Fibroblast of lung (primary cell): ENCODE results near the gene CALML4. TPM values are rescaled to one million over a fixed set of nuclear protein-coding genes. Genes with fewer than 3 reads are reported as not detected.

ENCODE experiments used
- DNase-seq, 2 donors: peaks; one replicate each; pipeline versions ENCODE4 v3.0.0 to v3.0.0-alpha.2; 2010; ENCODE audit warnings: low read depth in 2 of 2
- H2AFZ ChIP-seq: 2 replicates; pipeline ENCODE4 v1.5.1; 2012; ENCODE audit warnings: low read length, control low read depth, inconsistent platforms
- H3K27ac ChIP-seq: 2 replicates; pipeline ENCODE4 v1.5.1; 2011; ENCODE audit warnings: low read length, control low read depth; ENCODE audit not compliant: insufficient read depth
- H3K27me3 ChIP-seq: 2 replicates; pipeline ENCODE4 v1.5.1; 2011; ENCODE audit warnings: mild to moderate bottlenecking, low read length; ENCODE audit not compliant: control insufficient read depth, insufficient read depth
- H3K36me3 ChIP-seq: 2 replicates; pipeline ENCODE4 v1.5.1; 2011; ENCODE audit warnings: low read length; ENCODE audit not compliant: control insufficient read depth, insufficient read depth
- H3K4me1 ChIP-seq: 2 replicates; pipeline ENCODE4 v1.5.1; 2011; ENCODE audit warnings: low read length; ENCODE audit not compliant: control insufficient read depth, insufficient read depth; ENCODE audit errors: extremely low read depth
- H3K4me2 ChIP-seq: 2 replicates; pipeline ENCODE4 v1.5.1; 2011; ENCODE audit warnings: low read length, control low read depth; ENCODE audit not compliant: insufficient read depth; ENCODE audit errors: extremely low read depth
- H3K4me3 ChIP-seq, 4 experiments: fragments of 200-600 bp in 1 of 4; sonication (generic) in 1 of 4; replicated peaks in 1 of 4; 2 replicates each; pipeline ENCODE4 v1.5.1; 2011 to 2016; ENCODE audit warnings: low read length in 4 of 4, low read depth in 3 of 4, mild to moderate bottlenecking in 3 of 4, control low read depth in 2 of 4, inconsistent platforms in 1 of 4, mixed read lengths in 1 of 4; ENCODE audit not compliant: insufficient read depth in 1 of 4; ENCODE audit errors: control extremely low read depth in 1 of 4
- H3K79me2 ChIP-seq: 2 replicates; pipeline ENCODE4 v1.5.1; 2012; ENCODE audit warnings: mild to moderate bottlenecking, low read length, inconsistent platforms; ENCODE audit not compliant: control insufficient read depth, insufficient read depth
- H3K9ac ChIP-seq: 2 replicates; pipeline ENCODE4 v1.5.1; 2011; ENCODE audit warnings: mild to moderate bottlenecking, low read length, control low read depth; ENCODE audit not compliant: insufficient read depth
- H3K9me3 ChIP-seq: 2 replicates; pipeline ENCODE4 v1.5.1; 2012; ENCODE audit warnings: low read depth, low read length; ENCODE audit not compliant: control insufficient read depth, insufficient read depth
- H4K20me1 ChIP-seq: 2 replicates; pipeline ENCODE4 v1.5.1; 2011; ENCODE audit warnings: low read length; ENCODE audit not compliant: control insufficient read depth, insufficient read depth; ENCODE audit errors: extremely low read depth
- CTCF ChIP-seq, 2 donors: IDR thresholded peaks in 1 of 2; conservative IDR thresholded peaks in 1 of 2; 1 replicate in 1 of 2; 2 replicates in 1 of 2; pipeline ENCODE4 v1.5.1; 2011 to 2012; ENCODE audit warnings: low read length in 2 of 2, control low read depth in 1 of 2, inconsistent platforms in 1 of 2, low read depth in 1 of 2, mild to moderate bottlenecking in 1 of 2
- EZH2 ChIP-seq: IDR thresholded peaks from 2 replicates; pipeline ENCODE4 v1.5.1; 2012; ENCODE audit warnings: low read length, control low read depth, mild to moderate bottlenecking; ENCODE audit errors: missing control alignments
- polyA plus RNA-seq, 2 donors: library from polyadenylated mRNA; depleted of rRNA in 1 of 2; stranded (reverse) in 1 of 2; unstranded in 1 of 2; fragments of >200 nt; gene quantifications; 2 replicates each; pipeline ENCODE4 v1.2.1, GENCODE V29; 2011 to 2012; ENCODE audit warnings: missing spikeins in 1 of 2
- total RNA-seq: library from RNA; depleted of rRNA; stranded (reverse); fragments of >200 nt; gene quantifications from 2 replicates; pipeline ENCODE4 v1.2.1, GENCODE V29; 2014

CALML4 gene
- total and polyA plus RNA-seq, 2 donors (not counting 1 experiment from before 2014, with no cell fraction given), result 1.8 to 2.0 TPM

- Histone ChIP-seq H3K27ac (no peak overlapping the region), H2AFZ (no peak overlapping the region), H3K4me2 (no peak overlapping the region), H3K4me3 (no peak overlapping the region), H3K79me2 (no peaks in the 10 kb centered on the region), H3K27me3 (no peaks in the 10 kb centered on the region), H3K9ac (no peak overlapping the region), H3K4me1 (no peaks in the 10 kb centered on the region), H4K20me1 (no peaks in the 10 kb centered on the region), H3K36me3 (peaks cover 2% of the 10 kb centered on the region), H3K9me3 (no peaks in the 10 kb centered on the region)
- TF ChIP-seq EZH2 (no peak), CTCF (conservative IDR thresholded peaks at IDR 0.05 in 1 of 2, IDR thresholded peaks at IDR 0.05 in 1 of 2; ENCODE audit: low read depth in 1 of 2, low read length in 2 of 2) (no peak)
- no peak for DNase-seq
Observed at GRCh38 chr15:68209735-68210408, 4.7 kb upstream of the CALML4 start.

DNA sequence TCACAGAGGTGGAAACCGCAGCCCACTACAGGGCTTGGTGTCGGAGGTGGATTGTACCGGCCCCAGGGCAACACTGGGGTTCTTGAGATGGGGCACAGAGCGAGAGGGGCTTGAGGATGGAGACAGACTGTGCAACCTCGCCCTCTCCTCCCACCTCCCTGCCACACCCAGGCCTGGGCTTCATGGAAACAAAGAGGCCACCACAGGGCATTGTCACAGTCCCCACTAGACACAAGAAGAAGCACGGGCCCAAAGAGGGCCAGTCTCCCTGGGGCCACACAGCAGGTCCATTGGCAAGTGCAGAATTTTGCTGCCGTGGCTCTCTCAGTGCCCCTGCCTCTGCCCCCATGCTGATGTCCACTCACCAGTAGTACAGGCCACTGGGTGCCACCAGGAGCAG is 4.1 kb upstream of the CALML4 start:
- no peaks in the 10 kb centered on the region for H3K79me2 ChIP-seq
- no peaks in the 10 kb centered on the region for H3K27me3 ChIP-seq
- H2AFZ ChIP-seq, result no peak overlapping the region
- TF ChIP-seq CTCF (conservative IDR thresholded peaks at IDR 0.05 in 1 of 2, IDR thresholded peaks at IDR 0.05 in 1 of 2; ENCODE audit: low read depth in 1 of 2, low read length in 2 of 2) (no peak), EZH2 (no peak)
- H3K4me3 ChIP-seq, result no peak overlapping the region
- no peaks in the 10 kb centered on the region for H3K4me1 ChIP-seq
- no peaks in the 10 kb centered on the region for H3K9me3 ChIP-seq
- no peak for DNase-seq
- no peak overlapping the region for H3K4me2 ChIP-seq
- H4K20me1 ChIP-seq, result no peaks in the 10 kb centered on the region
- H3K9ac ChIP-seq, result no peak overlapping the region
- H3K36me3 ChIP-seq, result peaks cover 2% of the 10 kb centered on the region
- no peak overlapping the region for H3K27ac ChIP-seq

DNA sequence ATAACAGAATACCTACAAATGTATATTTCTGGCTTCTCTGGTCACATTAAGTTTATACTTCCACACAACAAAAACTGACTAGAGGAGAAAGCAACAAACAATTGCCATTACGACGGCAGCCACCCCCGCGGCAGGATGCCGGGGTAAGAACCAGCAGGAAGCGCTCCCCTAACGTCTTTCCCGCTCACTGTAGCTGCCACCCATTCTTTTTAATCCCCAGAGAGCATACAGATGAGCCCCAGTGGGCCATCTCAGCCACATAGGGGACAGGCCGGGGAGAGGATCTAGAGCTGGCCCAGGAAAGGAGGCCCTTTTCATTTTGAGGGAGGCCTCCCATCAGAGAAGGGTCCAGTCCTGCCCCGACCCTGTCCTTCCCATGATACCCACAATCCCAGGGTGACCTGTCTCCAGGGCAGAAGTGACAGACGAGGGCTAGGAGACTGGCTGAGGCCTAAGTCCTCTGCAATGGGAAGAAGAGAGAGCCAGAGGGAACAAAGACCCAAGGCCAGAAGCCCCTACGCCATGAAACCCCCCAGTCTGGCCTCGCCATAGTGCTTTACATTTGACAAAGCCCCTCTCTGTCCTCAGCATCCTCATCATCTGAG is 3.6 kb upstream of the CALML4 start:
- no peaks in the 10 kb centered on the region for H3K9me3 ChIP-seq
- no peaks in the 10 kb centered on the region for H3K4me1 ChIP-seq
- H3K27ac ChIP-seq, result no peak overlapping the region
- H2AFZ ChIP-seq, result no peak overlapping the region
- no peaks in the 10 kb centered on the region for H4K20me1 ChIP-seq
- H3K27me3 ChIP-seq, result no peaks in the 10 kb centered on the region
- no peak overlapping the region for H3K4me2 ChIP-seq
- H3K36me3 ChIP-seq, result no peaks in the 10 kb centered on the region
- no peak overlapping the region for H3K4me3 ChIP-seq
- no peak overlapping the region for H3K9ac ChIP-seq
- DNase-seq, result no peak
- TF ChIP-seq CTCF (conservative IDR thresholded peaks at IDR 0.05 in 1 of 2, IDR thresholded peaks at IDR 0.05 in 1 of 2; ENCODE audit: low read depth in 1 of 2, low read length in 2 of 2), result no peak
- no peak for TF ChIP-seq EZH2
- H3K79me2 ChIP-seq, result no peaks in the 10 kb centered on the region
